Smooth muscle cell (in vitro differentiated cells): ENCODE data around the gene TRAPPC14. TPM values are rescaled to one million over a fixed set of nuclear protein-coding genes. Genes with fewer than 3 reads are reported as not detected.

Source experiments
- DNase-seq: peaks from one replicate; lab custom pipeline; 2025; ENCODE audit not compliant: unreplicated experiment; lab: John Stamatoyannopoulos, UW
- H2AFZ ChIP-seq: fragments of 200-600 bp; sonication (generic); 2 replicates; pipeline ENCODE4 v1.6.0; 2016; ENCODE audit warnings: antibody characterized with exemption, low read depth, mild to moderate bottlenecking
- H3F3A ChIP-seq: fragments of 200-600 bp; sonication (generic); 2 replicates; pipeline ENCODE4 v1.6.0; 2017; ENCODE audit warnings: antibody characterized with exemption, low read depth
- H3K27ac ChIP-seq: fragments of 200-600 bp; sonication (generic); 2 replicates; pipeline ENCODE4 v1.5.1; 2016; ENCODE audit warnings: low read depth, mild to moderate bottlenecking
- H3K27me3 ChIP-seq: fragments of 200-600 bp; sonication (generic); 2 replicates; pipeline ENCODE4 v1.6.1; 2016; ENCODE audit warnings: low read depth, mild to moderate bottlenecking
- H3K36me3 ChIP-seq: fragments of 200-600 bp; sonication (generic); 2 replicates; pipeline ENCODE4 v1.5.1; 2016; ENCODE audit warnings: low read depth
- H3K4me1 ChIP-seq: fragments of 200-600 bp; sonication (generic); 2 replicates; pipeline ENCODE4 v1.5.1; 2016; ENCODE audit warnings: low read depth
- H3K4me2 ChIP-seq: fragments of 200-600 bp; sonication (generic); 2 replicates; pipeline ENCODE4 v1.6.0; 2016; ENCODE audit warnings: mild to moderate bottlenecking
- H3K4me3 ChIP-seq: fragments of 200-600 bp; sonication (generic); 2 replicates; pipeline ENCODE4 v1.5.1; 2016; ENCODE audit warnings: mild to moderate bottlenecking
- H3K79me2 ChIP-seq: fragments of 200-600 bp; sonication (generic); 2 replicates; pipeline ENCODE4 v1.6.0; 2016; ENCODE audit warnings: low read depth, mild to moderate bottlenecking
- H3K9ac ChIP-seq: fragments of 200-600 bp; sonication (generic); 2 replicates; pipeline ENCODE4 v1.6.0; 2016; ENCODE audit warnings: low read depth
- H3K9me3 ChIP-seq: fragments of 200-600 bp; sonication (generic); replicated peaks from 2 replicates; pipeline ENCODE4 v1.5.1; 2016; ENCODE audit warnings: low read depth
- H4K20me1 ChIP-seq: fragments of 200-600 bp; sonication (generic); 2 replicates; pipeline ENCODE4 v1.6.0; 2016; ENCODE audit warnings: low read depth
- CTCF ChIP-seq: fragments of 200-600 bp; sonication (generic); IDR thresholded peaks from 2 replicates; pipeline ENCODE4 v1.5.1; 2017; ENCODE audit warnings: borderline replicate concordance, mild to moderate bottlenecking, antibody characterized with exemption; ENCODE audit not compliant: insufficient read depth, poor library complexity, severe bottlenecking
- WGBS: methylation state at CpG from one replicate; pipeline ENCODE4 v1.1.7; 2016; ENCODE audit warnings: low lambda C conversion rate; 5-methylcytosine and 5-hydroxymethylcytosine counted together
- polyA plus RNA-seq: library from polyadenylated mRNA; unstranded; fragments of >200 nt; fragmentation: Nextera tagmentation; extraction: Ambion mirVana; gene quantifications from 2 replicates; pipeline ENCODE4 v1.2.1, GENCODE V29; 2016
- total RNA-seq: library from RNA; depleted of rRNA; stranded (reverse); fragments of >200 nt; gene quantifications from 2 replicates; pipeline ENCODE4 v1.2.3, GENCODE V29; 2014

The TRAPPC14 gene
- total and polyA plus RNA-seq, 2 experiments from 2014 or later, result 5.4 to 7.0 TPM

- no peak for TF ChIP-seq CTCF
- Histone ChIP-seq H3K4me3 (no peak overlapping the region), H3K4me1 (no peaks in the 10 kb centered on the region), H3F3A (no peaks in the 10 kb centered on the region), H3K9me3 (no peaks in the 10 kb centered on the region), H2AFZ (no peak overlapping the region), H4K20me1 (no peaks in the 10 kb centered on the region), H3K27me3 (no peaks in the 10 kb centered on the region), H3K79me2 (no peaks in the 10 kb centered on the region), H3K36me3 (peaks cover 3% of the 10 kb centered on the region), H3K27ac (no peak overlapping the region), H3K9ac (no peak overlapping the region), H3K4me2 (no peak overlapping the region)
- WGBS, result 96% methylated on average over 13 of the region's 13 CpGs
- DNase-seq, result no peak
These were observed 46.6 kb downstream of the TRAPPC14 start for GRCh38 chr7:100111914-100112313.

GRCh38 chr7:100111156-100111555 lies 47.4 kb downstream of the TRAPPC14 start:
- no peak overlapping the region for H2AFZ ChIP-seq
- no peak overlapping the region for H3K4me3 ChIP-seq
- TF ChIP-seq CTCF, result no peak
- WGBS, result over 99% methylated on average over 7 of the region's 7 CpGs
- H3K9ac ChIP-seq, result no peak overlapping the region
- no peak for DNase-seq
- no peaks in the 10 kb centered on the region for H4K20me1 ChIP-seq
- H3K27ac ChIP-seq, result no peak overlapping the region
- H3K4me1 ChIP-seq, result no peaks in the 10 kb centered on the region
- H3F3A ChIP-seq, result no peaks in the 10 kb centered on the region
- H3K36me3 ChIP-seq, result peaks cover 3% of the 10 kb centered on the region
- H3K9me3 ChIP-seq, result no peaks in the 10 kb centered on the region
- H3K79me2 ChIP-seq, result no peaks in the 10 kb centered on the region
- H3K4me2 ChIP-seq, result no peak overlapping the region
- no peaks in the 10 kb centered on the region for H3K27me3 ChIP-seq

GRCh38 chr7:100109521-100110163 lies 48.9 kb downstream of the TRAPPC14 start:
- H3K4me2 ChIP-seq, result no peak overlapping the region
- no peaks in the 10 kb centered on the region for H3F3A ChIP-seq
- H3K4me3 ChIP-seq, result no peak overlapping the region
- H3K9ac ChIP-seq, result no peak overlapping the region
- no peaks in the 10 kb centered on the region for H3K9me3 ChIP-seq
- no peak overlapping the region for H3K27ac ChIP-seq
- no peak for DNase-seq
- H3K27me3 ChIP-seq, result no peaks in the 10 kb centered on the region
- H3K4me1 ChIP-seq, result no peaks in the 10 kb centered on the region
- no peaks in the 10 kb centered on the region for H4K20me1 ChIP-seq
- TF ChIP-seq CTCF, result no peak
- H3K36me3 ChIP-seq, result peaks cover 3% of the 10 kb centered on the region
- H3K79me2 ChIP-seq, result no peaks in the 10 kb centered on the region
- WGBS, result 90% methylated on average over 12 of the region's 12 CpGs
- no peak overlapping the region for H2AFZ ChIP-seq

- H4K20me1 ChIP-seq, result no peaks in the 10 kb centered on the region
- 87% methylated on average over 9 of the region's 11 CpGs for WGBS
- TF ChIP-seq CTCF, result no peak
- no peak overlapping the region for H3K4me3 ChIP-seq
- H3F3A ChIP-seq, result peaks cover 5% of the 10 kb centered on the region
- H3K4me1 ChIP-seq, result no peaks in the 10 kb centered on the region
- no peaks in the 10 kb centered on the region for H3K9me3 ChIP-seq
- DNase-seq, result no peak
- H3K4me2 ChIP-seq, result no peak overlapping the region
- H2AFZ ChIP-seq, result no peak overlapping the region
- no peaks in the 10 kb centered on the region for H3K79me2 ChIP-seq
- H3K27ac ChIP-seq, result no peak overlapping the region
- H3K9ac ChIP-seq, result no peak overlapping the region
- H3K36me3 ChIP-seq, result peaks cover 3% of the 10 kb centered on the region
- no peaks in the 10 kb centered on the region for H3K27me3 ChIP-seq
These were observed 50.6 kb downstream of the TRAPPC14 start for GRCh38 chr7:100107890-100108289.
